Left forelimb (tissue), 1 donor: ENCODE results near the gene TMEM164.
"Not testable (repeated sequence)": the region's sequence is repeated elsewhere in the genome, so short reads cannot be mapped to it uniquely, and the experiment has no call there.

Experiments used
- DNase-seq: peaks from one replicate; pipeline ENCODE4 v3.0.0-alpha.2; 2018; ENCODE audit warnings: low spot score

Gene TMEM164

DNA sequence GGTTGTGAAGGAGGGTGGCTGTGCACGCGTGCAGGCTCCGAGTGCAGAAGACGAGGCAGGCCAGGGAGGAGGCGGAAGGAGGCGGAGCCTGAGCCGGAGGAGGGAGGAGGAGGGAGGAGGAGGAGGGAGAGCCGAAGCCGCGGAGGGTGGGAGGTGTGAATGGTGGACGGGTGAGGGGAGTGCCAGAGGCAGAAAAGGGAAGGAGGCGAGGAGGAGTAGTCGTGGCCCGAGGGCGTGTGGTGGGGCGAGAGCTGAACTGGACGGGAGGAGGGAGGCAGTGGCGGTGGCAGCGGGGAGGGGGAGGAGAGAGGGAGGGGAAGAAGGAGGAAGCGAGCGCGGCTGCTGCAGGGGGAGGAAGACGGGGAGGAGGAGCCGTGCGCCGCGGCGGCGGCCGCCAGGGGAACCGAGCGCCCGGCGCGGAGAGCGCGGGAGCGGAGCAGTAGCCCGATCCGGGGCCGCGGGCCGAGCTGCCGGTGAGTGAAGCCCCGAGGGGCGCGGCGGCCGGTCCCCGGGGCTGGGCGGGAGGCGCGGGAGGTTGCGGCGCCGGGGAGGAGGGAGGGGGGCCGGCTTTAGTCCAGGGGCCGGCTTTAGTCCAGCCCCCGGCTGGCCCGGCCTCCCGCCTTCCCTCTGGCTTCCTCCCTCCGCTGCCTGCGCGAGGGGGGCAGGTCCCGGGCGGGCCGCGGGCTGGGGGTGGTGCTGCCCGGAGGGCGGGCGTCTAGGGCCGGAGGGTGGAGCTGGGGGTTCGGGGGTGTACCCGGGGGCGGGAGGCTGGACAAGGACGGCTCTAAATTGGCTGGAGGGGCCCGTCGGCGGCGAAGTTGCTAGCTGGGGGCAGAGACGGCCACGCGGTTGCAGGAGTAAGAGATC lies at the start of gene TMEM164:
TSS of gene TMEM164 (plus strand) at position 815 of the 867 bp plus-strand sequence. CDS start 661 bp downstream, outside the sequence.
- peak; percentile 85 for DNase-seq

DNA sequence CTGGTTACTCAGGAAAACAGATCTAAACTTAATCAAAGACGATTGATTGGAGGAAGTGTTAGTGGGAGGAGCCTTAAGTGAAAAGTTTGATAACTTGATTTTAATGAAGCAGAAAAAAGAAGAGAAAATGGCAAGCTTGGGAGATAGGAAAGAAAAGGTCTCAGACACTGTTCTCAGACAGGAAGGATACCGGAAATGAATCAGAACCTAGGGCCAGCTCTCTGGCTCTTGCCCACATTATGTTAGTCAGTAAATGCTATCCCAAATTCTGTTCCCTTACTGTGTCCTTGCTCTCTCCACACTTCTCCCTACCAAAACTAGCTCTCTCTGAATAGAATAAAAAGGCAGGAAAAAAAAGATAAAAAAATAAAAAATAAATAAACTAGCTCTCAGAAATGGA lies 48.6 kb upstream of the TMEM164 start:
- DNase-seq, result no peak

DNA sequence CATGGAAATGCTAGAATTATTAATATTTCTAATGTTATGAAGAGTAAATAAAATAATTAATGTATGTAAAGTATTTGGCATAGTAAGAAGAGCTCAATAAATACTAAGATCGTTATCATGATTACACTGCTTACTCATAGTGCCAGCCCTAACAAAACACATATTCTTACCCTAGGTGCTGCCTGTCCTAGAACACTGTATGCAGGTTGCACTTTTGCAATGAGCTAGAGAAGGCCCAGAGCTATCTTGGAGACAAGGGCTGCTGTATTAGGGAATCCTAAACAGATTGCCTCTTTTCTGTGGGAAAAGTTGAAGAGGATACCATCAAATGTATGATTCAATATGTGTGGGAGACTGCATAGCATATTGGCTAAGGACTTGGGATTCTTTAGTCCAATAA lies 48.0 kb upstream of the TMEM164 start:
- DNase-seq, result no peak

- DNase-seq, result no peak
These were observed 44.6 kb upstream of the TMEM164 start for GRCh38 chrX:109958266-109958665.

- DNase-seq, result no peak
These were observed 43.5 kb upstream of the TMEM164 start for GRCh38 chrX:109959356-109959871.

DNA sequence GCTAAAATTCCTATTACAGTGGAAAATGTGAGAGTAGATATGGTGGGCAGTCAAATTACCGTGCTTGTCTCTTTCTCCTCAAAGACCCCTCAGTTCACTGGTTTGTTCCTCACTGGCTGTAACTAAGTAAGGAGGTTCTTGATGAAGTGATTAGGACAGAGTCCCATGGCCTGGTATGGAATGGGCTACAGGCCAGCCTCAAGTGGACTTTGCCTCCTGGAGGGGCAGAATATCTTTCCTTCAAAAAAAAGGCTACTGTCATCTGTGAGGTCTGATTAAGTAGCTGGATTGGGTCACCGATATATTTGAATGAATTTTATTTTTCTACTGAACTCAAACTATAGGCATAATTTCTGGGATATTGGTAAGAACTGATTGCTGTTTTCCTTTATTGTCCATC lies 38.5 kb upstream of the TMEM164 start:
- no peak for DNase-seq

- DNase-seq, result no peak
These were observed 36.7 kb upstream of the TMEM164 start for GRCh38 chrX:109966246-109966645.

DNA sequence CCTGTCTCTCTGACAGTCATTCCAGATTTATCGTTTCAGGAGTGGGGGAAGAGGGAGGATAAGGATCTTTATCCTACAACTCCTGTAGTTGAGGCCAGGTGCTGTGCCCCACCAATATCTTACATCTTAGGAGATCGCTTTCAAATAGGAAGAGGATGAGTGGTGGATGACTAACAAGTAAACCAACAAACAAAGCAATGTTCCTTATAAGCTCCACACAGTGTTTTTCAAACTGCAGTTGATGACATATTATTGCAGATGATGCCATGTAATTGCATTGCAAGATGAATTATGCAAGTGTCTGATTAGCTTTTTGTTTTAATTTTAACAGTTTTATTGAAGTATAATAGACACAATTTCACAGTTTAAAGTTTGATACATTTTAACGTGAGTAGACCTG lies 35.8 kb upstream of the TMEM164 start:
- no peak for DNase-seq

GRCh38 chrX:109970841-109971240 lies 32.1 kb upstream of the TMEM164 start:
- DNase-seq, result not testable (repeated sequence)

DNA sequence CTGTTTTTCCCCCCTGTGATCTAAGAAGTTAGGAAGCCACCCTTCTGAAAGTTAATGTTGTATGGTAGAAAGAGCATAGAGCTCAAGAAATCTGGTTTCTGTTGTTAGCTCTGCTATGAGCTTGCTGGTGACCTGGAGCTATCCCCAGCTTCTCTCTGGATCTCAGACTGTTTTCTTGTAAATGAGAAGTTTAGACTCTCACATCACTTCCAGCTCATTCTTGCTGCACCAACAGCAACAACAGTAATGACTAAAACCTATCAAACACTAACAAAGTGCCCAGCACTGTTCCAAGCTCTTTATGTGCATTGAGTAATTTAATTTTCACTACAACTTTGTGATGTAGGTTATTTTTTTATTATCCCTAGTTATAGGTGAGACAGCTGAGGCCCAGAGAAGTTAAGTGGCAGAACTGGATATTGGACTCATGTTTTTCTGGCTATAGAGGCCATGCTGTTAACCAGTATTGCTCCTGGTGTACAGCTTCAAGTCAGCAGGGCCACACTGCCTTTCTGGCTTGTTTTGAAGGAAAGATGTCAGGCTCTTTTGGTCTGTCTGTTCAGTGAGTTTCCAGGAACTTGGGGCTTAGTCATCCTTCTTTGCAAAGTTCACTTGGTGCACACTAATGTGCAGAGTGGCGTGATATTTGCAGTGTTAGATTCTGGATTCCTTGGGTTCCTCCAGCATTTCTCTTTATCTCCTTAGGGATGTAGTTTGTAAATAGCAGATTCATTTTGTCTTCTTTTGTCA lies 27.8 kb upstream of the TMEM164 start:
- DNase-seq, result no peak

DNA sequence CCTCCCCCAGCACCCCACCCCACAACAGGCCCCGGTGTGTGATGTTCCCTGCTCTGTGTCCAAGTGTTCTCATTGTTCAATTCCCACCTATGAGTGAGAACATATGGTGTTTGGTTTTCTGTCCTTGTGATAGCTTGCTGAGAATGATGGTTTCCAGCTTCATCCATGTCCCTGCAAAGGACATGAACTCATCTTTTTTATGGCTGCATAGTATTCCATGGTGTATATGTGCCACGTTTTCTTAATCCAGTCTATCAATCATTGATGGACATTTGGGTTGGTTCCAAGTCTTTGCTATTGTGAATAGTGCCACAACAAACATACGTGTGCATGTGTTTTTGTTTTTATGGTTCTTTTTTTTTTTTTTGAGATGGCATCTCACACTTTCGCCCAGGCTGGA lies 17.7 kb upstream of the TMEM164 start:
- not testable (repeated sequence) for DNase-seq

- no peak for DNase-seq
These were observed 15.0 kb upstream of the TMEM164 start for GRCh38 chrX:109987884-109988283.

GRCh38 chrX:109990582-109991276 lies 12.2 kb upstream of the TMEM164 start:
- DNase-seq, result no peak

DNA sequence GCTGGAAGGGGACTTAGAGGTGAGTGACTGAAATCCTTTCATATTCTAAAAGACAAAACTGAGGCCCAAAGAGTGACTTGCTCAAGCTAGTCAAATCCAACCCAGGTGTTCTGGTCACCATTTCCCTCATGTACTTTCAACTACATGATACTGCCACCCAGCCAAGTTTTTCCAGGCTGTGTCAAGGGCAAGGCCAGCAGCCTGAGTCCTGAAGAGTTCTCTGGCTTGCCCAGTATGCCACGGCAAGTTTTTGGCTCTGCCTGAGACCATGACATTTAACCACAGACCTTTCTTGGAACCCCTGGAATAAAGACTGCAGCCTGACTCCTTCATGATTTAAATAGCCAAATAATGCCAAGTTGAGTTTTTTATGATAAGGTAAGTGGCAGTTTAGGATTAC lies 10.7 kb upstream of the TMEM164 start:
- no peak for DNase-seq

DNA sequence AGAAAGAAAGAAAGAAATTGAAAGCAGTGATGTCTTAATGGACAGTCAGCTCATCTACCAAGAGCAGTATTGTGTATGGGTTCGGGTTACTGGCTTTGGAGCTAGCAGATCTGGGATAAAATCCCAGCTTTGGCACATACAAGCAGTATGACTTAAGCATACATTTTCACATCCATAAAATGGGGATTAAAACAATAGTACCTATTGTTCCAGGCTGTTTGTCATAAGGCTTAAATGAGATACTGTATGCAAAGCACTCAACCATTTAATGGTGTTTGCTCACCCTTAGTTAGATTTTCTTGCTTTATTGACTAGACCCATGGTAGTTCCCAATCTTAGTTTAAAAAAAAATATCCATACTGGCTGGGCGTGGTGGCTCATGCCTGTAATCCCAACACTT lies 7.8 kb upstream of the TMEM164 start:
- no peak for DNase-seq

DNA sequence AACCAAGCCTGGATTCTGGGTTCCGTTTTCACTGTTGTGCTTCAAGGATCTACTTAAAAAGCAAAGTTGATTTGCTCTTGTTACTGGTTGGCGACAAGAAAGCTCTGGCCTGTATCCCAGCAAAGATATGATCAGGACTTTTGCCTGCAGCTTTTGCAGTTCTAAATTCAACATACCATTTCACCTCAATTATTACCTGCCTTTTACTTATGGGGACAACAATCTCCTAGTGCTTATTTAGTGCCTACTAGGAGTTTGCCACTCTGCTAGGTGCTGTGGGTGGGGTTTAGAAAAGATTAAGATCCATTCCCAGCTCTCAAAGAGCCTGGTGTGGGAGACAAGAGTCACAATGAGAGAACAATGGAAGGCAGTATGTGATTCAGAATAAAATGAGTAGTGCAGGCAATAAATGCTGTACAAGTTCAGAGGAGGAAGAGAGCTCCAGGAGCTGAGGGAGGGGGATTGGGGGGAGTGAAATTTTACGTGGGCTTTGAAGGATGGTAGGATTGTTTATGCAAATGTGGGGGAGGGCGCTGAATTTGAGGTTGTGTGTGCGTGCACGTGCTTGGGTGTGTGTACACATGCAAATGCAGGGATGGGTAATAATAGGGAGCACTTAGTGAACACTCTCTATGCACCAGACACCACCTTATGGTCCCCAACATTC lies 5.0 kb upstream of the TMEM164 start:
- DNase-seq, result no peak

GRCh38 chrX:110000000-110000399 lies 2.9 kb upstream of the TMEM164 start:
- DNase-seq, result no peak

DNA sequence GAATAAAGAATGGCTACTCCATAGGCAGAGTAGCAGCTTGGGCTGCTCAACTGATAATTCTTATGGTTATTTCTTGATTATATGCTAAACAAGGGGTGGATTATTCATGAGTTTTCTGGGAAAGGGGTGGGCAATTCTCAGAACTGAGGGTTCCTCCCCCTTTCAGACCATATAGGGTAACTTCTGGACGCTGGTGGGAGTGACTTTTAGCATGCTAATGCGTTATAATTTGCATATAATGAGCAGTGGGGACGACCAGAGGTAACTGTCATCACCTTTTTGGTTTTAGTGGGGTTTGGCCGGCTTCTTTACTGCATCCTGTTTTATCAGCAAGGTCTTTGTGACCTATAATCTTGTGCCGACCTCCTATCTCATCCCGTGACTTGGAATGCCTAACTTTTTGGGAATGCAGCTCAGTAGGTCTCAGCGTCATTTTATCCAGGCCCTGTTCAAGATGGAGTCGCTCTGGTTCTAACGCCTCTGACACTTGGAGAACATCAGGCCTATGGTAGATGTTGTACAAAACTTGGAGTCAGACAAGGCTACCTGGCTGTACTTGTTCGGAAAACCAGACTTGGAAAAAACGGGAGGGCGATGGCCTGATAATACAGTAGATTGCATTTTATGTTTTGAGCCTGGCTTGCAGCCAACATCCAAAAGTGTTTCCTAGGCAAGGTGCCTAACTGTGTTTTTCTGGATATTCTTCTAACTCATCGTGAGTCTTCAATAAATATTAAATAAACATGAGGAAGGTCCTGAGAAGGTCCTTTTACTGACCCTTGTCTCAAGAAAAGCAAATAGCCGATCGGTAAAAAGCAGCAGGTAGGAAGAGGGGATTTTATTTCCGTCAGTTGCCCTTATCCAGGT lies 1.8 kb upstream of the TMEM164 start:
- DNase-seq, result no peak

GRCh38 chrX:110001740-110002299 lies 1.1 kb upstream of the TMEM164 start:
- DNase-seq, result no peak
